H1 (cell line): Measurements from ENCODE around the gene CHD5. TPM values are rescaled to one million over a fixed set of nuclear protein-coding genes. Genes with fewer than 3 reads are reported as not detected.

Source experiments
- CTBP2 ChIP-seq: IDR thresholded peaks from 2 replicates; pipeline ENCODE4 v1.7.0; 2011; ENCODE audit warnings: borderline replicate concordance, mild to moderate bottlenecking, moderate library complexity, mixed read lengths, low read length; ENCODE audit not compliant: insufficient read depth, insufficient read length
- EGR1 ChIP-seq: IDR thresholded peaks from 2 replicates; pipeline ENCODE4 v1.6.1; 2011; ENCODE audit warnings: low read depth, low read length, borderline replicate concordance
- FOSL1 ChIP-seq: IDR thresholded peaks from 2 replicates; pipeline ENCODE4 v1.6.1; 2011; ENCODE audit warnings: mild to moderate bottlenecking, low read depth, low read length, moderate library complexity; ENCODE audit not compliant: insufficient read depth
- GTF2F1 ChIP-seq: IDR thresholded peaks from 2 replicates; pipeline ENCODE4 v1.6.1; 2012; ENCODE audit warnings: low read depth, low read length, improper control_type of control experiment, borderline replicate concordance
- HDAC6 ChIP-seq: IDR thresholded peaks from one replicate; pipeline ENCODE4 v1.7.1; 2012; ENCODE audit warnings: low read depth, mild to moderate bottlenecking, inconsistent platforms, low read length, moderate library complexity
- POU5F1 ChIP-seq: IDR thresholded peaks from 2 replicates; pipeline ENCODE4 v1.6.1; 2011; ENCODE audit warnings: low read depth, mild to moderate bottlenecking, low read length, moderate library complexity
- SP1 ChIP-seq: IDR thresholded peaks from 2 replicates; pipeline ENCODE4 v1.6.1; 2011; ENCODE audit warnings: low read depth, low read length
- TAF1 ChIP-seq: IDR thresholded peaks from 2 replicates; pipeline ENCODE4 v1.6.1; 2011; ENCODE audit warnings: mild to moderate bottlenecking, low read depth, low read length
- polyA plus RNA-seq, 7 experiments: library from polyadenylated mRNA; depleted of rRNA in 3 of 7; stranded (reverse) in 5 of 7; unstranded in 2 of 7; fragments of >200 nt in 5 of 7; fragments of 200-250 nt in 2 of 7; gene quantifications; 1 replicate in 5 of 7; 2 replicates in 1 of 7; 4 replicates in 1 of 7; pipeline versions ENCODE4 v1.2.1 to v1.2.3, GENCODE V29; 2011 to 2013; ENCODE audit warnings: missing spikeins in 2 of 7, mixed read lengths in 2 of 7
- total RNA-seq: library from RNA; stranded (reverse); fragmentation: NEBNext Ultra II Directional; extraction: Animal tissue kit (Norgen Biotek cat#: 25700); gene quantifications from 2 replicates; pipeline ENCODE4 v1.2.1, GENCODE V29; 2021
- TF ChIP-seq, protein P1 (sequence below): fragments of 300-600 bp; sonication (generic); IDR thresholded peaks from 2 replicates; pipeline ENCODE4 v1.7.1; 2012; ENCODE audit warnings: low read length, moderate library complexity, mild to moderate bottlenecking, inconsistent platforms; ENCODE audit not compliant: insufficient replicate concordance

The CHD5 gene
- total and polyA plus RNA-seq, 2 of the 8 experiments (the other 6 are each of a cell fraction or from before 2014, with no cell fraction given): 0.42 to 1.8 TPM

GRCh38 chr1:6199298-6200187 is 19.4 kb upstream of the CHD5 start, which contains the start of gene RPL22 (continued):
- TF ChIP-seq, protein P1, sequence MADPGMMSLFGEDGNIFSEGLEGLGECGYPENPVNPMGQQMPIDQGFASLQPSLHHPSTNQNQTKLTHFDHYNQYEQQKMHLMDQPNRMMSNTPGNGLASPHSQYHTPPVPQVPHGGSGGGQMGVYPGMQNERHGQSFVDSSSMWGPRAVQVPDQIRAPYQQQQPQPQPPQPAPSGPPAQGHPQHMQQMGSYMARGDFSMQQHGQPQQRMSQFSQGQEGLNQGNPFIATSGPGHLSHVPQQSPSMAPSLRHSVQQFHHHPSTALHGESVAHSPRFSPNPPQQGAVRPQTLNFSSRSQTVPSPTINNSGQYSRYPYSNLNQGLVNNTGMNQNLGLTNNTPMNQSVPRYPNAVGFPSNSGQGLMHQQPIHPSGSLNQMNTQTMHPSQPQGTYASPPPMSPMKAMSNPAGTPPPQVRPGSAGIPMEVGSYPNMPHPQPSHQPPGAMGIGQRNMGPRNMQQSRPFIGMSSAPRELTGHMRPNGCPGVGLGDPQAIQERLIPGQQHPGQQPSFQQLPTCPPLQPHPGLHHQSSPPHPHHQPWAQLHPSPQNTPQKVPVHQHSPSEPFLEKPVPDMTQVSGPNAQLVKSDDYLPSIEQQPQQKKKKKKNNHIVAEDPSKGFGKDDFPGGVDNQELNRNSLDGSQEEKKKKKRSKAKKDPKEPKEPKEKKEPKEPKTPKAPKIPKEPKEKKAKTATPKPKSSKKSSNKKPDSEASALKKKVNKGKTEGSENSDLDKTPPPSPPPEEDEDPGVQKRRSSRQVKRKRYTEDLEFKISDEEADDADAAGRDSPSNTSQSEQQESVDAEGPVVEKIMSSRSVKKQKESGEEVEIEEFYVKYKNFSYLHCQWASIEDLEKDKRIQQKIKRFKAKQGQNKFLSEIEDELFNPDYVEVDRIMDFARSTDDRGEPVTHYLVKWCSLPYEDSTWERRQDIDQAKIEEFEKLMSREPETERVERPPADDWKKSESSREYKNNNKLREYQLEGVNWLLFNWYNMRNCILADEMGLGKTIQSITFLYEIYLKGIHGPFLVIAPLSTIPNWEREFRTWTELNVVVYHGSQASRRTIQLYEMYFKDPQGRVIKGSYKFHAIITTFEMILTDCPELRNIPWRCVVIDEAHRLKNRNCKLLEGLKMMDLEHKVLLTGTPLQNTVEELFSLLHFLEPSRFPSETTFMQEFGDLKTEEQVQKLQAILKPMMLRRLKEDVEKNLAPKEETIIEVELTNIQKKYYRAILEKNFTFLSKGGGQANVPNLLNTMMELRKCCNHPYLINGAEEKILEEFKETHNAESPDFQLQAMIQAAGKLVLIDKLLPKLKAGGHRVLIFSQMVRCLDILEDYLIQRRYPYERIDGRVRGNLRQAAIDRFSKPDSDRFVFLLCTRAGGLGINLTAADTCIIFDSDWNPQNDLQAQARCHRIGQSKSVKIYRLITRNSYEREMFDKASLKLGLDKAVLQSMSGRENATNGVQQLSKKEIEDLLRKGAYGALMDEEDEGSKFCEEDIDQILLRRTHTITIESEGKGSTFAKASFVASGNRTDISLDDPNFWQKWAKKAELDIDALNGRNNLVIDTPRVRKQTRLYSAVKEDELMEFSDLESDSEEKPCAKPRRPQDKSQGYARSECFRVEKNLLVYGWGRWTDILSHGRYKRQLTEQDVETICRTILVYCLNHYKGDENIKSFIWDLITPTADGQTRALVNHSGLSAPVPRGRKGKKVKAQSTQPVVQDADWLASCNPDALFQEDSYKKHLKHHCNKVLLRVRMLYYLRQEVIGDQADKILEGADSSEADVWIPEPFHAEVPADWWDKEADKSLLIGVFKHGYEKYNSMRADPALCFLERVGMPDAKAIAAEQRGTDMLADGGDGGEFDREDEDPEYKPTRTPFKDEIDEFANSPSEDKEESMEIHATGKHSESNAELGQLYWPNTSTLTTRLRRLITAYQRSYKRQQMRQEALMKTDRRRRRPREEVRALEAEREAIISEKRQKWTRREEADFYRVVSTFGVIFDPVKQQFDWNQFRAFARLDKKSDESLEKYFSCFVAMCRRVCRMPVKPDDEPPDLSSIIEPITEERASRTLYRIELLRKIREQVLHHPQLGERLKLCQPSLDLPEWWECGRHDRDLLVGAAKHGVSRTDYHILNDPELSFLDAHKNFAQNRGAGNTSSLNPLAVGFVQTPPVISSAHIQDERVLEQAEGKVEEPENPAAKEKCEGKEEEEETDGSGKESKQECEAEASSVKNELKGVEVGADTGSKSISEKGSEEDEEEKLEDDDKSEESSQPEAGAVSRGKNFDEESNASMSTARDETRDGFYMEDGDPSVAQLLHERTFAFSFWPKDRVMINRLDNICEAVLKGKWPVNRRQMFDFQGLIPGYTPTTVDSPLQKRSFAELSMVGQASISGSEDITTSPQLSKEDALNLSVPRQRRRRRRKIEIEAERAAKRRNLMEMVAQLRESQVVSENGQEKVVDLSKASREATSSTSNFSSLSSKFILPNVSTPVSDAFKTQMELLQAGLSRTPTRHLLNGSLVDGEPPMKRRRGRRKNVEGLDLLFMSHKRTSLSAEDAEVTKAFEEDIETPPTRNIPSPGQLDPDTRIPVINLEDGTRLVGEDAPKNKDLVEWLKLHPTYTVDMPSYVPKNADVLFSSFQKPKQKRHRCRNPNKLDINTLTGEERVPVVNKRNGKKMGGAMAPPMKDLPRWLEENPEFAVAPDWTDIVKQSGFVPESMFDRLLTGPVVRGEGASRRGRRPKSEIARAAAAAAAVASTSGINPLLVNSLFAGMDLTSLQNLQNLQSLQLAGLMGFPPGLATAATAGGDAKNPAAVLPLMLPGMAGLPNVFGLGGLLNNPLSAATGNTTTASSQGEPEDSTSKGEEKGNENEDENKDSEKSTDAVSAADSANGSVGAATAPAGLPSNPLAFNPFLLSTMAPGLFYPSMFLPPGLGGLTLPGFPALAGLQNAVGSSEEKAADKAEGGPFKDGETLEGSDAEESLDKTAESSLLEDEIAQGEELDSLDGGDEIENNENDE: no peak
- TF ChIP-seq TAF1 (peak; percentile 97), HDAC6 (no peak), POU5F1 (0 out of 2 replicates have a peak, but pooled peaks have one; percentile 31), SP1 (peak; percentile 88), CTBP2 (peak; percentile 52), EGR1 (peak; percentile 79; the same call in 1 of the 2 replicates), FOSL1 (no peak), GTF2F1 (peak; percentile 79; the same call in 1 of the 2 replicates)
